Activated effector memory CD4-positive, alpha-beta T cell treated with Interleukin-2 at 50 U/mL for 16 hours (primary cell): ENCODE data around the gene CPLX1.

Experiments used
- DNase-seq: peaks from one replicate; pipeline ENCODE4 v3.0.0-alpha.2; 2020

The CPLX1 gene

DNA sequence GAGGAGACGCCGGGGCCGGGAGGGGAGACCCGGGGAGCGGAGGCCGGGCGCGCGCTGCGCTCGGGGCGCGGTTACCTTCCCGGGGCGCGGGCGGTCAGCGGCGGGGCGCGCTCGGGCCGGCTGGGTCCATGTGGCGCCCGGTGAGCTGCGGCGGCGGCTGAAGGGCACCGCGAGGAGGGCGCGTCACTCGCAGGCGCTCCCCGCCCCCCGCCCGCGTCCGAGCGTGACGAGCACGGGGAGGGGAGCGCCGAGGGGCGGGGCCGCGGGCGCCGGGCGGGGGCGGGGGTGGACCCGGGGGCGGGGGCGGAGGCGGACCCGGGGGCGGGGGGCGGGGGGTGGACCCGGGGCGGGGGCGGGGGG lies at the start of gene CPLX1:
CPLX1 (minus strand) TSS at position 159 of the 360 bp plus-strand sequence. CDS start 1,607 bp downstream, outside the sequence.
- DNase-seq = no peak

- no peak for DNase-seq
Observed at GRCh38 chr4:874971-875817, 49.3 kb upstream of the CPLX1 start.

GRCh38 chr4:874056-874455 lies 48.1 kb upstream of the CPLX1 start:
- no peak for DNase-seq

GRCh38 chr4:872241-872981 lies 46.5 kb upstream of the CPLX1 start:
- DNase-seq = no peak

GRCh38 chr4:871484-871883 lies 45.6 kb upstream of the CPLX1 start:
- no peak for DNase-seq

- DNase-seq = no peak
Observed at GRCh38 chr4:870951-871350, 45.0 kb upstream of the CPLX1 start.

DNA sequence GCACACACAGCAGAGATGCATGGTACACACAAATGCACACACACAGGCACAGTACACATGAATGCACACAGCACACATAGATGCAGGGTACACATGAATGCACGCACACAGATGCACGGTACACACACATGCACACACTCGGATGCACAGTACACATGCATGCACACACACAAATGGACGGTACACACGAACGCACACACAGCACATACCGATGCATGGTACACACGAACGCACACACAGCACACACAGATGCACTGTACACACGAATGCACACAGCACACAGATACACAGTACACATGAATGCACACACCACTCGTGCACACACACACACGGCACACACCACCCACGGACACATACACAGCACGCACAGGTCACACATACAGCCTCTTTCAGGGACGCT lies 43.8 kb upstream of the CPLX1 start:
- no peak for DNase-seq

DNA sequence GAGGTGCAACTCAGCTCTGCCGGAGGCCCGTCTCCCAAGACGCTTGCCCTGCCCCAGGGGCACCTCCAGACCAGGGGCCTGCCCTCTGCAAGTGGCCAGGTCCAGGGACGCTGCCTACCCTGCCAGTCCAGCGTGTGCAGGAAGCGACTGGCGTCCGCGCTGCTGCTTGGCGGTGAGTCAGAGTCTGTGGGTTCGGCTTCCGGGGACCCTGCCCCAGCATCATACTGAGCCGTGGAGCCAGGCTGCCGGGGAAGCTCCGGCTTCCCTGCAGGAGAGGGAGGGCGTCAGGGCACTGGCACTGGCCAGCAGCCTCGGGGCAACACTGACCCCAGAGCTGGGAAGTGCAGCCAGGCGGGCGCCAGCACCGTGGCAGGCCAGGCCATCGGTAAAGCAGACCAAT lies 42.5 kb upstream of the CPLX1 start:
- no peak for DNase-seq

GRCh38 chr4:867526-868250 lies 41.8 kb upstream of the CPLX1 start:
- DNase-seq = no peak

DNA sequence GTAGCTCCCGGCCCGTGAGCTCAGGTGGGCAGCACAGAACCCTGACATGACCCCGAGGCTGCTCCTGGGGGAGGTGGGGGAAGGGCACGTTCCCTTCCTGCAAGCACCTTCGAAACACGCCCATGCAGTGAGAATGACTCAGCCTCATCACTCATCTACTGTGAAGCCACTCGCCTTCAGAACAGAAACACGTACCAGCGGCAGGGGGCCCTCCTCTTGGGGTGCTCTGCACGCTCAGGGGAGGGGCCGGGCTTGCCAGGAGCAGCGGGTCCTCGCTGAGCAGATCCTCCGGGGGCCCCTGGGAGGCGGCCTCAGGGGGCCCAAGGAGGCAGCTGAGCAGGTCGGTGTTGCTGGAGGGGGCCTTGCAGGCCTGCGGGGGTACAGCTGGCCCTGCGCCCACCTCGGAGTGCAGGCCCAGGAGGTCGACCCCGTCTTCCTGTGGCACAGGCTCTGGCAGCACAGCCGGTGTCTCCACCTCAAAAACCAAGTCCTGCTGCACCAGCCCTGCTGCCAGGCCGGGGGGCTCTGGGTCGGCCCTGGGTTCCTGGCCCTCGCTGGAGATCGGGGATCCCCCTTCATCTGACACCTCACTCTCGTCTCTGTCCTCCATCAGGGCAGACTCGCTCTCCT lies 40.9 kb upstream of the CPLX1 start:
- no peak for DNase-seq

DNA sequence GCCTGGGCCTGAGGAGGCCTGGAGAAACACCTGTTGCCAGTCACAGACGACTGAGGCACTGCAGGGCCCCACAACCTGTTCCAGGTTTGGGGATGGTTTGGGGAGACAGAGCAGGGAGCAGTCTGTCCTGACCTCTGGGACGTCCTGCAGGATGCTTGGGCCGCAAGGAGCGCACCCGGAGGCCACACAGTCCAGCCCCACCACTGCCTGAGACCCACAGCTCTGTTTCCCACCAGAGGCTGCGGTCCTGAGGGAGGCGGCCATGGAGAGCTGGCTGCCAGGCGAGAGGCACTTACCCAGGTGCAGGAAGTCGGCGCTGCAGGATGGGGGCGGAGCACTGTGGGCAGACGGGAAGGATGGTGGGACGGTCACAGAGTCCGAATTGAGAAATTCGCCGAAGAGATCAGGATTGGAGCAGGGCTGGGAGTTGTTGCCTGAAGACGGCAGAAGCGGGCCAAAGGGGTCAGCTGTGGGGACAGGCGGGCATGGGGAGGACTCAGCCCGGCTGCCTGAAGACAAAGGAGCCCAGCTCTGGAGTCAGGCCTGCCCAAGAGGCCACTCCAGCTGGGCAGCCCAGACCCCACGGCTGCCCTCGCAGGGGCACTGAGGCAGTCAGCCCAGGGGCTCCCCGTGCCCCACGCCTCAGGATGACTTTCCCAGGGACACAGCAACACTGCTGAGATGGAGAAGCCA lies 40.3 kb upstream of the CPLX1 start:
- DNase-seq = no peak

DNA sequence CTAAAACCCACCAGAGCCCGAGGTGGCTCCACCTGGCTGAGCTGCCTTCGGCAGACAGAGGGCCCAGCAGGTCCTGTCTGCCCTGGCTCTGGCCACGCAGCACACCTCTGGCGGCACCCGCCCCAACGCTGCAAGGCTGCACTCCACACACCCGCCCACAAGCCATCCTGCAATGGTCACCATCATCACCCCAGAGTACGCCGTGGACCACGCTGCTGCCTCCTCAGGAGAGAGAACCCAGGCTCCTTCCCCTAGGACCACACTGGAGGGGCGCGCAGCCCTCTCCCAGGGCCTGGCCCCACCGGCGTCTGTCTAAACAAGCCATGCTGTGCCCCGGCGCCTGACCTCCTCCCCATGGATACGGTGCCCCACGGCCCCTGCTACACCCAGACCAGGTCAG lies 39.6 kb upstream of the CPLX1 start:
- DNase-seq = no peak

- no peak for DNase-seq
Observed at GRCh38 chr4:865121-865465, 39.2 kb upstream of the CPLX1 start.

GRCh38 chr4:864456-865120 lies 38.7 kb upstream of the CPLX1 start:
- no peak for DNase-seq

- no peak for DNase-seq
Observed at GRCh38 chr4:860561-860960, 34.6 kb upstream of the CPLX1 start.

GRCh38 chr4:859496-859895 lies 33.6 kb upstream of the CPLX1 start:
- no peak for DNase-seq

GRCh38 chr4:858831-859451 lies 33.0 kb upstream of the CPLX1 start:
- DNase-seq = no peak

- no peak for DNase-seq
Observed at GRCh38 chr4:858041-858481, 32.1 kb upstream of the CPLX1 start.

GRCh38 chr4:857461-857860 lies 31.5 kb upstream of the CPLX1 start:
- DNase-seq = no peak

GRCh38 chr4:856225-856901 lies 30.4 kb upstream of the CPLX1 start:
- no peak for DNase-seq

- no peak for DNase-seq
Observed at GRCh38 chr4:855880-856224, 29.9 kb upstream of the CPLX1 start.
